Hepatocyte (in vitro differentiated cells): ENCODE measurements around the gene IGBP1.

Experiments
- CTCF ChIP-seq: fragments of 200-600 bp; sonication (generic); IDR thresholded peaks from 2 replicates; pipeline ENCODE4 v1.5.1; 2016; ENCODE audit warnings: antibody characterized with exemption, mild to moderate bottlenecking; ENCODE audit not compliant: poor library complexity
- EZH2 ChIP-seq: fragments of 200-600 bp; sonication (generic); IDR thresholded peaks from 2 replicates; pipeline ENCODE4 v1.6.1; 2016; ENCODE audit warnings: antibody characterized with exemption, mild to moderate bottlenecking, borderline replicate concordance
- EZH2phosphoT487 ChIP-seq: fragments of 200-600 bp; sonication (generic); IDR thresholded peaks from one replicate; pipeline ENCODE4 v1.6.1; 2018; ENCODE audit warnings: antibody characterized with exemption, mild to moderate bottlenecking, low read depth, moderate library complexity; ENCODE audit not compliant: unreplicated experiment, severe bottlenecking

GRCh38 chrX:70201732-70202131 lies 68.5 kb downstream of the IGBP1 start:
- no peak for TF ChIP-seq CTCF
- no peak for TF ChIP-seq EZH2
- TF ChIP-seq EZH2phosphoT487, result no peak
